ENCODE data around the gene SCUBE3. TPM values are rescaled to one million over a fixed set of nuclear protein-coding genes. Genes with fewer than 3 reads are reported as not detected.

Gene SCUBE3
- total and polyA plus RNA-seq, 5 donors from 2014 or later = 0.03 to 0.11 (median 0.05) TPM; not detected in 2

DNA sequence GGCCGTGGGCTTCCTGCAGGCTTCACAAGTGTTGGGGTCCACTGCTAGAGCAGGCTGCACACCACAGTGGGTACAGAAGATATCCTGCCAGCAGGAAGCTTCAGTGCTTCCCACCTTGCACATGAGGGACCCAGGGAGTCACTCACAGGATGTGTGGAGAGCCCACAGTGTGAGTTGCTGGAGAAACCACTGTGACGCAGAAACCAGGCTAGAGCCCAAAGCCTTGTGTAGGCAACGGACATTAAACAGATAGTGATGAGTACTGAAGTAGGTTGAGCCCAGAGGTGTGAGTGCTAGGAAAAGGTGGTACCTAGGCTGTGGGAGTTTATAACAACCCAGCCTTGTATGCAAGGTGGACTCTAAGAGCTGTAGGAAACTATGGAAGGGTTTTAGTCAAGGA, 65.0 kb downstream of the SCUBE3 start:
- peak overlapping the region in 1 of 3 donors; percentile 3 for H3K27ac Mint-ChIP-seq

DNA sequence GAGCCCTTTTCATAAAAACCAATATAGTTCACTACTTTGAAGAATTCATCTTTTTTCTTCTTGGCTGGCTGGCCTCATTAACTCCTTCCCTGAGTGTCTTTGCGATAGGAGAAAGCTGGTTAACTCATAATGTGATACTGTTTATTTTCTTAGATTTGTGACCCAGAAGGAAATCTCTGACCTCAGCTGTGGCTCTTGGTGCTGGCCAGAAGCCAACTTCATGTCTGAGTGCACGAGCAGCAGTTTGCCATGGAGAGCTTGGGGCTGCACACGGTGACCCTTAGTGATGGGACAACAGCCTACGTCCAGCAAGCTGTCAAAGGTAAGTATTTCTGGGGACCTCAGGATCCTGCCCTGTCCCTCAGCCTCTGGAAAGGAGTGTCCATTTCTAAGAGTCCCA, 67.1 kb downstream of the SCUBE3 start:
- Mint-ChIP-seq H3K27ac (peak overlapping the region in 1 of 3 donors; percentile 28), H3K36me3 (peaks cover 34% of the 10 kb centered on the region), H3K27me3 (no peaks in the 10 kb centered on the region), H3K4me1 (peaks cover 3 to 12% (median 4%) of the 10 kb centered on the region in 4 donors), H3K9me3 (no peaks in the 10 kb centered on the region), H3K4me3 (no peak overlapping the region)
- Histone ChIP-seq H3K4me1 (ENCODE audit: control insufficient read depth, insufficient read depth, low read length, poor library complexity, severe bottlenecking) (no peaks in the 10 kb centered on the region), H3K36me3 (ENCODE audit: control insufficient read depth, insufficient read depth, low read length) (peaks cover 47% of the 10 kb centered on the region), H3K4me3 (ENCODE audit: low read depth, low read length) (no peak overlapping the region), H3K27ac (ENCODE audit: insufficient read depth, low read length, poor library complexity, severe bottlenecking) (no peak overlapping the region), H3K27me3 (ENCODE audit: control insufficient read depth, insufficient read depth, low read length) (no peaks in the 10 kb centered on the region), H3K9me3 (ENCODE audit: control insufficient read depth in 2 of 2, low read length in 2 of 2) (no peaks in the 10 kb centered on the region)
- ATAC-seq (ENCODE audit: low read depth in 2 of 2) = no peak
- DNase-seq = no peak

More for the DNA sequence above, 65.0 kb downstream of the SCUBE3 start:
- H3K27me3 Mint-ChIP-seq = no peaks in the 10 kb centered on the region
- H3K4me3 ChIP-seq (ENCODE audit: low read depth, low read length) = no peak overlapping the region
- ATAC-seq (ENCODE audit: low read depth in 2 of 2) = no peak
- DNase-seq = no peak
- H3K36me3 Mint-ChIP-seq = peaks cover 28% of the 10 kb centered on the region
- no peak overlapping the region for H3K4me3 Mint-ChIP-seq
- H3K27me3 ChIP-seq (ENCODE audit: control insufficient read depth, insufficient read depth, low read length) = no peaks in the 10 kb centered on the region
- no peak overlapping the region for H3K27ac ChIP-seq (ENCODE audit: insufficient read depth, low read length, poor library complexity, severe bottlenecking)
- H3K36me3 ChIP-seq (ENCODE audit: control insufficient read depth, insufficient read depth, low read length) = peaks cover 30% of the 10 kb centered on the region
- H3K4me1 Mint-ChIP-seq = peaks cover 12 to 19% (median 16%) of the 10 kb centered on the region in 4 donors
- H3K4me1 ChIP-seq (ENCODE audit: control insufficient read depth, insufficient read depth, low read length, poor library complexity, severe bottlenecking) = peaks cover 6% of the 10 kb centered on the region
- no peaks in the 10 kb centered on the region for H3K9me3 ChIP-seq (ENCODE audit: control insufficient read depth in 2 of 2, low read length in 2 of 2)
- H3K9me3 Mint-ChIP-seq = no peaks in the 10 kb centered on the region

DNA sequence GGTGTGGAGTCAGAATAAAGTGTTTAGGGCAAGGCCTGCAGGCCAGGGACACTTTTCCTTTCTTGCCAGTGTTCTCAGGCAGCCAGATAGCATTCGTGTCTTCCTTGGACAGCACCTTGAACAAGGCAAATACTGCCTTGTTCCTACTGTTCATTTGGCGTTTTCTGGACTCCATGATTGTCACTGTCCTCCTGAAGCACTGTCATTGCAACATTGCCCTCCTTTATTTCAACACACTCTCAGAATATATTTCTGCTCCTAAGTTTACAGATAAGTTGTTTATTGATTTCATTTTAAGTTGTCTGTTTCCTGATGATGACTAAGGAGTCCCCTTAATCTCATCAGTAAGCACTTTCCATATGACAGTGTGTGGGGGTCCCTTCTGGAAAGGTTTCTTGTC, 68.7 kb downstream of the SCUBE3 start:
- Mint-ChIP-seq H3K4me1 (peaks cover 0 to 7% (median 2%) of the 10 kb centered on the region in 4 donors), H3K4me3 (no peak overlapping the region), H3K9me3 (no peaks in the 10 kb centered on the region), H3K27me3 (no peaks in the 10 kb centered on the region), H3K36me3 (peaks cover 46% of the 10 kb centered on the region), H3K27ac (peak overlapping the region in 1 of 3 donors; percentile 75)
- Histone ChIP-seq H3K4me1 (ENCODE audit: control insufficient read depth, insufficient read depth, low read length, poor library complexity, severe bottlenecking) (no peaks in the 10 kb centered on the region), H3K36me3 (ENCODE audit: control insufficient read depth, insufficient read depth, low read length) (peaks cover 63% of the 10 kb centered on the region), H3K4me3 (ENCODE audit: low read depth, low read length) (no peak overlapping the region), H3K27ac (ENCODE audit: insufficient read depth, low read length, poor library complexity, severe bottlenecking) (no peak overlapping the region), H3K9me3 (ENCODE audit: control insufficient read depth in 2 of 2, low read length in 2 of 2) (no peaks in the 10 kb centered on the region), H3K27me3 (ENCODE audit: control insufficient read depth, insufficient read depth, low read length) (no peaks in the 10 kb centered on the region)
- ATAC-seq (ENCODE audit: low read depth in 2 of 2) = no peak
- no peak for DNase-seq

DNA sequence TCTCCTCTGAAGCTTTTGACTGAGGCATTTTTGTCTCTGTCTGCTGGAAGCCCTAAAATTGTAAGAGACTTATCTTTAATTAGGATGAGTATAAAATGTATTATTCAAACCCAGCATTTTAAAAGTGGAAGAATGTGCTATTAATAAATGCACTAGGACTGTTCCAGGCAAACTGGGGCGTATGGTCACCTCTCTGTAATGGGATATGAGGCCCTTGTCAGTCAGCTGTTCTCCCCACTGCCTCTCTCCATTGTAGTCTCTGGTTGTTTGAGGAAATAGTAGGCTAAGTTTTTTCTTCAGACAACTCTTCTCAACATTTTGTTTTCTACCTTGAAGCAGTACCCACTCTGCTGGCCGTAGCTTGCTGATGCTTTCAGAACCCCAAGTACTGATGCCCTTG, 69.6 kb downstream of the SCUBE3 start:
- no peak for DNase-seq
- H3K4me3 ChIP-seq (ENCODE audit: low read depth, low read length) = no peak overlapping the region
- no peak for ATAC-seq (ENCODE audit: low read depth in 2 of 2)
- no peak overlapping the region for H3K27ac ChIP-seq (ENCODE audit: insufficient read depth, low read length, poor library complexity, severe bottlenecking)
- H3K4me3 Mint-ChIP-seq = no peak overlapping the region
- H3K27me3 ChIP-seq (ENCODE audit: control insufficient read depth, insufficient read depth, low read length) = no peaks in the 10 kb centered on the region
- H3K9me3 Mint-ChIP-seq = no peaks in the 10 kb centered on the region
- H3K9me3 ChIP-seq (ENCODE audit: control insufficient read depth in 2 of 2, low read length in 2 of 2) = no peaks in the 10 kb centered on the region
- no peaks in the 10 kb centered on the region for H3K4me1 ChIP-seq (ENCODE audit: control insufficient read depth, insufficient read depth, low read length, poor library complexity, severe bottlenecking)
- H3K36me3 Mint-ChIP-seq = peaks cover 46% of the 10 kb centered on the region
- peak overlapping the region in 1 of 3 donors; percentile 75 for H3K27ac Mint-ChIP-seq
- peaks cover 0 to 6% (median 2%) of the 10 kb centered on the region in 4 donors for H3K4me1 Mint-ChIP-seq
- peaks cover 72% of the 10 kb centered on the region for H3K36me3 ChIP-seq (ENCODE audit: control insufficient read depth, insufficient read depth, low read length)
- H3K27me3 Mint-ChIP-seq = no peaks in the 10 kb centered on the region

DNA sequence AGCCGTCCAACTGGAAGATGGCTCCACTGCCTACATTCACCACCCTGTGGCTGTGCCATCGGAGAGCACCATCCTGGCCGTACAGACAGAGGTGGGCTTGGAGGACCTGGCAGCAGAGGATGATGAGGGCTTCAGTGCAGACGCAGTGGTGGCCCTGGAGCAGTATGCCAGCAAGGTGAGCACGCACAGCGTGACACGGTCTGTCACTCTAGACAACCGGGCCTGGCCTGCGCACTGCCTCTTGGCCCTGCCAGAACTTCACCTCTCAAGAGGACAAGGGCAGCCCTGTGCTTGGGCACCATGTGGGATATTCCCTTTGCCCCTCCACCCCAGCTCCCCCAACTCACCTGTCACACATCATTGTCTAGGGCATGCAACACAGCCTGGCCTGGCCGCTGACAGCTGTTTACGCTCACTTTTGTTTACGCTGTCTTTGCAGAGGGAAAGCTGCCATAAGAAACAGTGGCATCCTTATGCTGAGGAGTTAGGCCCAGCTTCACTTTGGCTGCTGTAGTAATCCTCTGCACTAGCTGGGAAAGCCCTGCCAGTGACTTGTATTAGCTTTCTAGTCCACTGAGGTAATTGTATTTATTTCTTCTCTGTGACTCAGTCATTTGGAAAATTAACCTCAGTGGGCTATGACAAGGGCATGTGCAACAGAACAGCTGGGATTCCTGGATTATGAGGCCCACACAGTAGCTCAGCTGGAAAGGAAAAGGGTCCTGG, 74.1 kb downstream of the SCUBE3 start:
- H3K36me3 ChIP-seq (ENCODE audit: control insufficient read depth, insufficient read depth, low read length) = peaks cover 81% of the 10 kb centered on the region
- no peak overlapping the region for H3K27ac Mint-ChIP-seq
- H3K36me3 Mint-ChIP-seq = peaks cover 58% of the 10 kb centered on the region
- ATAC-seq (ENCODE audit: low read depth in 2 of 2) (no peak), DNase-seq (no peak)
- H3K4me3 ChIP-seq (ENCODE audit: low read depth, low read length) = no peak overlapping the region
- H3K4me1 Mint-ChIP-seq = no peaks in the 10 kb centered on the region
- H3K27ac ChIP-seq (ENCODE audit: insufficient read depth, low read length, poor library complexity, severe bottlenecking) = no peak overlapping the region
- no peak overlapping the region for H3K4me3 Mint-ChIP-seq
- no peaks in the 10 kb centered on the region for H3K4me1 ChIP-seq (ENCODE audit: control insufficient read depth, insufficient read depth, low read length, poor library complexity, severe bottlenecking)
- H3K9me3 ChIP-seq (ENCODE audit: control insufficient read depth in 2 of 2, low read length in 2 of 2) = no peaks in the 10 kb centered on the region
- H3K27me3 Mint-ChIP-seq = no peaks in the 10 kb centered on the region
- no peaks in the 10 kb centered on the region for H3K27me3 ChIP-seq (ENCODE audit: control insufficient read depth, insufficient read depth, low read length)
- no peaks in the 10 kb centered on the region for H3K9me3 Mint-ChIP-seq

DNA sequence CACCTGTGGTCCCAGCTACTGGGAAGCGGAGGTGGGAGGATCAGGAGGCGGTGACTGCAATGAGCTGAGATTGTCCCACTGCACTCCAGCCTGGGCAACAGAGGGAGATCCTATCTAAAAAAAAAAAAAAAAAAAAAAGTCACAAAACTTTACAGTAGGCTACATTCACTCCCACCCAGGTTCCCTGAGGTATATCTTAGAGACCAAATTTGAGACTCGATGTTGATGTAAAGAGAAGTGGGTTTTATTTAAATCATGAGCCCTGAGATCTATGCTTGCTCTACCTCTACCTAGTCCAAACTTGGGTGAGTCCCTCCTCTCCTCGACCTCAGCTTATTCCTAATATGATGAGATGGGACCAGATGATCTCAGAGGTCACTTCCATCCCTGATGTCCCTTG, 75.1 kb downstream of the SCUBE3 start:
- Mint-ChIP-seq H3K9me3 (no peaks in the 10 kb centered on the region), H3K27me3 (no peaks in the 10 kb centered on the region), H3K36me3 (peaks cover 49% of the 10 kb centered on the region), H3K27ac (no peak overlapping the region), H3K4me3 (no peak overlapping the region), H3K4me1 (no peaks in the 10 kb centered on the region)
- no peaks in the 10 kb centered on the region for H3K9me3 ChIP-seq (ENCODE audit: control insufficient read depth in 2 of 2, low read length in 2 of 2)
- H3K4me3 ChIP-seq (ENCODE audit: low read depth, low read length) = no peak overlapping the region
- no peaks in the 10 kb centered on the region for H3K4me1 ChIP-seq (ENCODE audit: control insufficient read depth, insufficient read depth, low read length, poor library complexity, severe bottlenecking)
- H3K27ac ChIP-seq (ENCODE audit: insufficient read depth, low read length, poor library complexity, severe bottlenecking) = no peak overlapping the region
- peaks cover 76% of the 10 kb centered on the region for H3K36me3 ChIP-seq (ENCODE audit: control insufficient read depth, insufficient read depth, low read length)
- H3K27me3 ChIP-seq (ENCODE audit: control insufficient read depth, insufficient read depth, low read length) = no peaks in the 10 kb centered on the region
- ATAC-seq (ENCODE audit: low read depth in 2 of 2) (no peak), DNase-seq (no peak)

DNA sequence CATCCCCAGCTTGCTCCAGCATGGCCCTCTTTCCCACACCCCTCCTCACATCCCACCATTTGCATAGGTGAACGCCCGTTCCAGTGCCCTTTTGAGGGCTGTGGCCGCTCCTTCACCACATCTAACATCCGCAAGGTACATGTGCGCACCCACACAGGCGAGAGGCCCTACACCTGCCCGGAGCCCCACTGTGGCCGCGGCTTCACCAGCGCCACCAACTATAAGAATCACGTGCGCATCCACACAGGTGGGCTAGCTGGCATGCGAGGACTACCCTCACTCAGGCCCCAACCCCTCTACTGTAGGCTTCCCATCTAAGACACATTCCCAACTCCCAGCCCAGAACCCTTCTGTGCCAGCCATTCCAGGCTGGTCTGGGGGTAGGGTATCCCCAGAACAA, 77.7 kb downstream of the SCUBE3 start:
- H3K36me3 Mint-ChIP-seq = peaks cover 41% of the 10 kb centered on the region
- H3K4me3 Mint-ChIP-seq = no peak overlapping the region
- H3K9me3 Mint-ChIP-seq = no peaks in the 10 kb centered on the region
- Histone ChIP-seq H3K36me3 (ENCODE audit: control insufficient read depth, insufficient read depth, low read length) (peaks cover 65% of the 10 kb centered on the region), H3K4me3 (ENCODE audit: low read depth, low read length) (no peak overlapping the region), H3K27me3 (ENCODE audit: control insufficient read depth, insufficient read depth, low read length) (no peaks in the 10 kb centered on the region), H3K27ac (ENCODE audit: insufficient read depth, low read length, poor library complexity, severe bottlenecking) (no peak overlapping the region), H3K9me3 (ENCODE audit: control insufficient read depth in 2 of 2, low read length in 2 of 2) (no peaks in the 10 kb centered on the region), H3K4me1 (ENCODE audit: control insufficient read depth, insufficient read depth, low read length, poor library complexity, severe bottlenecking) (no peaks in the 10 kb centered on the region)
- ATAC-seq (ENCODE audit: low read depth in 2 of 2) (no peak), DNase-seq (no peak)
- no peak overlapping the region for H3K27ac Mint-ChIP-seq
- H3K4me1 Mint-ChIP-seq = peaks cover 0 to 6% (median 4%) of the 10 kb centered on the region in 4 donors
- H3K27me3 Mint-ChIP-seq = no peaks in the 10 kb centered on the region

DNA sequence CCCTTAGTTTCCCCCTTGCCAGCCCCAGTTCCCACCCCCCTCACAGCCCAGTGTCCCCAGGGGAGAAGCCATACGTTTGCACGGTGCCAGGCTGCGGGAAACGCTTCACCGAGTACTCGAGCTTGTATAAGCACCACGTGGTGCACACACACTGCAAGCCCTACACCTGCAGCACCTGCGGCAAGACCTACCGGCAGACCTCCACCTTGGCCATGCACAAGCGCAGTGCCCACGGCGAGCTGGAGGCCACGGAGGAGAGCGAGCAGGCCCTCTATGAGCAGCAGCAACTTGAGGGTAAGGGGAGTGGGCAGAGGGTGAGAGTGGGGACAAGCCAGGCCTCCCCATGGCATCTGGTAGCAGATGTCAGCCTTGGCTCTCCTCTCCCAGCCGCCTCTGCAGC, 78.7 kb downstream of the SCUBE3 start:
- Histone ChIP-seq H3K4me1 (ENCODE audit: control insufficient read depth, insufficient read depth, low read length, poor library complexity, severe bottlenecking) (peaks cover 5% of the 10 kb centered on the region), H3K27ac (ENCODE audit: insufficient read depth, low read length, poor library complexity, severe bottlenecking) (no peak overlapping the region), H3K9me3 (ENCODE audit: control insufficient read depth in 2 of 2, low read length in 2 of 2) (no peaks in the 10 kb centered on the region), H3K4me3 (ENCODE audit: low read depth, low read length) (no peak overlapping the region), H3K36me3 (ENCODE audit: control insufficient read depth, insufficient read depth, low read length) (peaks cover 55% of the 10 kb centered on the region), H3K27me3 (ENCODE audit: control insufficient read depth, insufficient read depth, low read length) (no peaks in the 10 kb centered on the region)
- H3K27me3 Mint-ChIP-seq = no peaks in the 10 kb centered on the region
- H3K9me3 Mint-ChIP-seq = no peaks in the 10 kb centered on the region
- ATAC-seq (ENCODE audit: low read depth in 2 of 2) (no peak), DNase-seq (no peak)
- H3K4me3 Mint-ChIP-seq = no peak overlapping the region
- peak overlapping the region in 1 of 3 donors; percentile 38 for H3K27ac Mint-ChIP-seq
- H3K36me3 Mint-ChIP-seq = peaks cover 33% of the 10 kb centered on the region
- peaks cover 3 to 10% (median 8%) of the 10 kb centered on the region in 4 donors for H3K4me1 Mint-ChIP-seq
